ENCODE data around the gene NADSYN1.
A peak's percentile ranks its signal among the peaks of the same experiment; 100 is the strongest.

The NADSYN1 gene

DNA sequence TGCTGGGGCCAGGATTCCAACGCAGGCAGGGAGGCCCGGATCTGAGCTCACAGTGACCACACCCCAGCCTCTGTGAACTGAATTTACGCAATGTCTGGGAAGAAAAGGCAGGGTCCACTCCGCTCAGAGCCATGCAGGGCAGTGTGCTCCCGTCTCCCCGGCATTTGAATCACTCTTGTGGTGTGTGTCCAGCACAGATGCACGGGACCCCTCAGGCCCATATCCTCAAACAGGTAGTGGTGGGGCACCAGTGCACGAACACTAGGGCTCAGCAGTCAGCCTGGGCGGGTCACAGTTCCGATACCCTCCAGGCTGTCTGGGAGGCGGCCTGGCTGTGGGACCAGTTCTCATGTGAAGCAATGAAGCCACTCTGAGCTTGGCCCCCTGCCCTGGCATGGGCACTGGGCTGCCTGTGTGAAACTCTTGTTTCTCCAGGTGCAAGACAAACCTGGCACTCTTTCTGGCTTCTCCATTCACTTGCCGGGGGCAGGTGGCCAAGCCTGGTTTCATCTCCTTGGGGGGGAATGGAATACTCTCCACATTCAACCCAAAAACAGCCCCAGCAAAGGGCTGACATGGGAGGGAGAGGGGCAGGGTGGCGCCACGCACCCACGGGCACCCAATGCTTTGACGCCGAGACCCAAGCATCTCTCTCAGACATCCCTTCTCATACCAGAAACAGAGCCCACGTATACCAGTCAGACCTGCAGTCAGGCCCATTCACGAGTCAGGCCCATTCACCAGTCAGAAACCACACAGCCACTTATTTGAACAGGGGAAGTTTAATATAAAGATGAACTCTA, 19.2 kb upstream of the NADSYN1 start:
- DNase-seq (ENCODE audit: low spot score): no peak

- DNase-seq (ENCODE audit: low spot score): no peak
Observed at GRCh38 chr11:71434576-71435130, 18.4 kb upstream of the NADSYN1 start.

- DNase-seq (ENCODE audit: low spot score): no peak
Observed at GRCh38 chr11:71435278-71435951, 17.6 kb upstream of the NADSYN1 start.

GRCh38 chr11:71436861-71437260, 16.1 kb upstream of the NADSYN1 start:
- DNase-seq (ENCODE audit: low spot score): no peak

- DNase-seq (ENCODE audit: low spot score): no peak
Observed at GRCh38 chr11:71437399-71437798, 15.6 kb upstream of the NADSYN1 start.

DNA sequence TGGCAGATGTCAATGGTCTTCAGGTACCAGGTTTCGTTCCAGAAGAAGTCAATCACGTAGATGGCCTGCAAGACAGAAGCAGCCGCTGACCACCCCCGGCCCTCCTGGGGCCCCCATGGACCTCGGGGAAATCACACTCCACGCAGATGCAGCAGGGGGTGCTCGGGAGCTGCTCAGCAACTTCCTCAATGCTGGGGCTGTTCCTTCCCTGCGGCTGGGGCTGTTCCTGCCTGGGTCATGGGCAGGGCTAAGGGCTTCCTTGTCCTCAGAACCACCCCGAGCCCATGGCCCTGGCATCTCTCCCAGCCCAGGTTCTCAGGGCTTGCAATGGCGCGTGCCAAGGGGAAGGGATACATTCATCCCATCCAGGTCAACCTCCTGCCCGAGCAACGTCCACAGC, 15.1 kb upstream of the NADSYN1 start:
- DNase-seq (ENCODE audit: low spot score): no peak

DNA sequence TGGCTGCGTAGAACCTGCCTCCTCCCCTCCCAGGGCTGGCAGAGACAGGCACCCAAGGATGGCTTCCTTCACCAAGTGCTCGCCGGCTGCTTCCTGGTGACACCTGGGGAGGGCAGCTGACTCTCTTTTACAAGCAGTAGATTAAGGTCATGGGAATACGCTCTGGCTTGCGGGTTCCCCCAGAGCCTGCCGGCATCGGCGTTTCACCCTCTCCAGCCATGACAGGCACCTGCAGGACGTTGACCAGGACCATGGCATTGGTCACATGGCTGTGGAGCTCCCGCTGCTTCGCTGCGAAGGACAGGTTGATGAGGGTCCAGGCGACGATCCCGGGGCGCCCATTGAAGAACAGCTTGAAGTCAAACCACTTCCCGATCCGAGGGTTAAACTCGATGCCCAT, 14.4 kb upstream of the NADSYN1 start:
- DNase-seq (ENCODE audit: low spot score): no peak

GRCh38 chr11:71440021-71440755, 12.8 kb upstream of the NADSYN1 start:
- no peak for DNase-seq (ENCODE audit: low spot score)

GRCh38 chr11:71441251-71441650, 11.8 kb upstream of the NADSYN1 start:
- no peak for DNase-seq (ENCODE audit: low spot score)

DNA sequence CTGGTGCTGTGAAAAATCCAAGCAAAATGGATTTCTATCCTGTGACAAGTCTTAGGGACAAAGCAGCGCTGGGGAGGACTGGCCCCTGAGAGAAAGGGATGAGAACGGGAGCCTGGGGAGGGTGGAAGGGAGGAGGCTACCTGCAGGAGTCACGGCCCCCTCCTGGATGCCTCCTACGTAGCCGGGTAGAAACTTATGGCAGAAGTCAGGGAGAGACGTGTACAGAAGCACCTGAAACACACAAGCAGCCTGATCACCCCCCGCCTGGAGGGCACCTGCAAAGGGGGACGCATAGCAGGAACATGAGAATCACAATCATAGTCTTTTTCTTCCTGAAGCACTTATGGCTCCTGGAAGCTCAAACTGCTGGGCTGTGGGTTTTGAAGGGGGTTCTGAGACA, 10.9 kb upstream of the NADSYN1 start:
- DNase-seq (ENCODE audit: low spot score): no peak

GRCh38 chr11:71442880-71443279, 10.1 kb upstream of the NADSYN1 start:
- no peak for DNase-seq (ENCODE audit: low spot score)

GRCh38 chr11:71443736-71444445, 9.1 kb upstream of the NADSYN1 start:
- DNase-seq (ENCODE audit: low spot score): no peak

- DNase-seq (ENCODE audit: low spot score): no peak
Observed at GRCh38 chr11:71444811-71445210, 8.2 kb upstream of the NADSYN1 start.

DNA sequence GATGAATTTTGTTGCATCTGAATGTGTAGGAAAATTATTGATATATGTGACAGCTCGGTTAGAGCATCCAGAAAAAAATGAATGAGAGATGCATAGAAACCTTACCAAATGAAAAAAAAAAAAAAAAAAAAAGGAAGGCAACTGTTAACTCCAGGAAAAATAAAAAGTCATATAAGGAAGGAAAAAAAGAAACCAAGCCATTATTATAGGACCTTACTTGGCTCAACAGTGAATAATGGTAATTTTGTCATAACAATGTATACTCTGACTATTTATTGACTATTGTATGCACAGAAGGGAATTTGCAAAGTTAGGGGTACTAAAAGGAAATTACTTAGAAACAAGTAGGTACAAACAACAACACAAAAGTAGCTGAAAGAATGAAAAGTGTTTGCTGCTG, 6.9 kb upstream of the NADSYN1 start:
- no peak for DNase-seq (ENCODE audit: low spot score)

GRCh38 chr11:71446942-71447688, 5.9 kb upstream of the NADSYN1 start:
- DNase-seq (ENCODE audit: low spot score): no peak

DNA sequence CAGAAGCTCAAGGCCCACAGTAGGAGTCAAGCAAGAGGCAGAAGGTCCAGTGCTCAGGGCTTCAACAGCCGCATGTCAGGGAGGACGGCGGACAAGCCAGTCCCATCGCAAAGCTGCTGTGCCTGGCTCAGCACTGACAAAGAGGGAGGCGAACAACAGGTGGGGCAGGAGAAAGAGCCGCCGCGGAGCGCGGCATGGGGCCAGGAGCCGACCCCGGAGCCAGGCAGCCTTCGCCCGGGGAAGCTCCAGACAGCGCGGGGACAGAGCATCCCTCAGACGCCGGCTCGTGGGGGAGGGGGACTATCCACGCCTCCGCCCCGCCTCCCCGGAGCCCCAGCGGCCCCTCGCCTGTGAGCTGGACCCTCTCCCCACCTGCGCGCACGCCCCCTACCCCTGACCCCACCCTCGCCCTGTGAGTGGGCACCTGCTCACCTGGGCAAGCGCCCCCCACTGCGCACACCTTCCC, 5.2 kb upstream of the NADSYN1 start:
- DNase-seq (ENCODE audit: low spot score): no peak

- peak; percentile 93 for DNase-seq (ENCODE audit: low spot score)
Observed at GRCh38 chr11:71448257-71449171, 4.5 kb upstream of the NADSYN1 start, which contains the start of gene DHCR7. Gene DHCR7, minus strand, starts transcription at chr11:71448393. Its CDS starts 3,441 bp downstream, at chr11:71444952.

- no peak for DNase-seq (ENCODE audit: low spot score)
Observed at GRCh38 chr11:71449596-71449995, 3.4 kb upstream of the NADSYN1 start.

GRCh38 chr11:71450507-71450906, 2.5 kb upstream of the NADSYN1 start:
- no peak for DNase-seq (ENCODE audit: low spot score)

DNA sequence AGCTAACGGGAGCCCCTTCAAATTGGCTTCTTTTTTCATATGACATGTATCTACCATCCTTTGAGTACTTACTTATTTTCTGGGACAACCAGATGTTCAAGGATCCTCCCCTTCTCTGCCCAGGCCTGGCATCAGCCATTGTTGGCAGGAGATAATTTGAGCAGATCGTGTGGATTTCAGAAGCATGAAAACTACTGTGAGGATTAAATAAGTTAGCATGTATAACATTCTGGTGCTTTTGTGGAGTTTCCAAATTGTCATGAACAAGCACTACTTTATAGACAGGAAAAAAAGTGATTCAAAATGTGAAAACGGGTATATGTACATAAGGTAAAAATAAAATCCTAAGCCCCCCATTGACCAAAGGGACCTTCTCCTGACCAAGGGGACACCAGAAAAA, 2.1 kb upstream of the NADSYN1 start:
- no peak for DNase-seq (ENCODE audit: low spot score)

All from putamen (tissue), 1 donor.